Esophagus muscularis mucosa (tissue), 4 donors: Measurements from ENCODE around the gene DYNC2H1. TPM values are rescaled to one million over a fixed set of nuclear protein-coding genes. Genes with fewer than 3 reads are reported as not detected.

Experiments used
- DNase-seq: peaks from one replicate; pipeline ENCODE4 v3.0.0-alpha.2; 2017; ENCODE audit errors: extremely low spot score
- H3K27ac ChIP-seq, 4 donors: fragments of 200-600 bp; sonication (generic); replicated peaks in 1 of 4; 1 replicate in 3 of 4; 2 replicates in 1 of 4; pipeline ENCODE4 v1.5.1; 2016 to 2019; ENCODE audit warnings: mild to moderate bottlenecking in 1 of 4
- H3K27me3 ChIP-seq, 4 donors: fragments of 200-600 bp; sonication (generic); one replicate each; pipeline versions ENCODE4 v1.5.1 to v1.6.0; 2016 to 2019
- H3K36me3 ChIP-seq, 4 donors: fragments of 200-600 bp; sonication (generic); one replicate each; pipeline ENCODE4 v1.5.1; 2016 to 2019
- H3K4me1 ChIP-seq, 4 donors: fragments of 200-600 bp; sonication (generic); one replicate each; pipeline ENCODE4 v1.5.1; 2016 to 2019
- H3K4me3 ChIP-seq, 4 donors: fragments of 200-600 bp; sonication (generic); 1 replicate in 2 of 4; 2 replicates in 2 of 4; pipeline ENCODE4 v1.5.1; 2016 to 2019; ENCODE audit warnings: mild to moderate bottlenecking in 4 of 4, moderate library complexity in 1 of 4
- H3K9me3 ChIP-seq, 4 donors: fragments of 200-600 bp; sonication (generic); 1 replicate in 3 of 4; 2 replicates in 1 of 4; pipeline ENCODE4 v1.5.1; 2016 to 2019
- CTCF ChIP-seq, 3 experiments: fragments of 200-600 bp in 2 of 3; fragments of 450-650 bp in 1 of 3; sonication (generic) in 2 of 3; IDR thresholded peaks; one replicate each; pipeline ENCODE4 v1.5.1; 2017 to 2019; ENCODE audit warnings: antibody characterized with exemption in 3 of 3, mild to moderate bottlenecking in 2 of 3, moderate library complexity in 1 of 3
- EP300 ChIP-seq: sonication (generic); formaldehyde crosslinking; IDR thresholded peaks from one replicate; pipeline ENCODE4 v1.6.1; 2017; ENCODE audit warnings: antibody characterized with exemption
- POLR2A ChIP-seq: fragments of 450-650 bp; IDR thresholded peaks from one replicate; pipeline ENCODE4 v1.6.1; 2017; ENCODE audit warnings: antibody characterized with exemption, moderate library complexity, mild to moderate bottlenecking, low read depth
- POLR2AphosphoS5 ChIP-seq, 2 donors: sonication (generic); formaldehyde crosslinking; IDR thresholded peaks; one replicate each; pipeline ENCODE4 v1.6.1; 2017; ENCODE audit warnings: antibody characterized with exemption in 2 of 2
- WGBS: methylation state at CpG from one replicate; pipeline ENCODE4 v1.1.5; 2018; 5-methylcytosine and 5-hydroxymethylcytosine counted together
- intact Hi-C: fragments of 100-400 bp; cut with DNase I; formaldehyde crosslinking; loops from one replicate; pipeline ENCODE4 v1.15.1; 2023
- total RNA-seq, 4 donors: library from RNA; depleted of rRNA; stranded (reverse); fragments of >200 nt; gene quantifications; one replicate each; pipeline versions ENCODE4 v1.1.0 to v1.2.1, GENCODE V29; 2016

Gene DYNC2H1
- total RNA-seq, 4 donors from 2014 or later, result 9.2 to 14.5 (median 12.5) TPM

- Histone ChIP-seq H3K4me3 (peak overlapping the region; percentile 68 to 80 (median 72)), H3K27me3 (no peaks in the 10 kb centered on the region), H3K9me3 (no peaks in the 10 kb centered on the region), H3K36me3 (no peaks in the 10 kb centered on the region), H3K4me1 (peaks cover 7 to 27% (median 17%) of the 10 kb centered on the region in 4 donors), H3K27ac (peak overlapping the region; percentile 62 to 82 (median 74))
- TF ChIP-seq EP300 (no peak), CTCF (IDR thresholded peaks at IDR 0.05) (no peak), POLR2A (no peak), POLR2AphosphoS5 (IDR thresholded peaks at IDR 0.05) (no peak)
- WGBS, result 22% methylated on average over 26 of the region's 26 CpGs
- intact Hi-C loops, result no loop called here
- no peak for DNase-seq
Observed at GRCh38 chr11:103109818-103110388, 677 bp downstream of the DYNC2H1 start.

GRCh38 chr11:103110391-103110790 lies 1.2 kb downstream of the DYNC2H1 start:
- Histone ChIP-seq H3K27ac (no peak overlapping the region), H3K27me3 (no peaks in the 10 kb centered on the region), H3K9me3 (no peaks in the 10 kb centered on the region), H3K4me1 (peaks cover 7 to 27% (median 17%) of the 10 kb centered on the region in 4 donors), H3K36me3 (no peaks in the 10 kb centered on the region), H3K4me3 (peak overlapping the region; percentile 68 to 80 (median 72))
- no peak for DNase-seq
- TF ChIP-seq CTCF (IDR thresholded peaks at IDR 0.05) (no peak), POLR2A (no peak), EP300 (no peak), POLR2AphosphoS5 (IDR thresholded peaks at IDR 0.05) (no peak)
- intact Hi-C loops, result no loop called here

- Histone ChIP-seq H3K27me3 (no peaks in the 10 kb centered on the region), H3K27ac (no peak overlapping the region), H3K36me3 (no peaks in the 10 kb centered on the region), H3K4me3 (no peak overlapping the region), H3K9me3 (no peaks in the 10 kb centered on the region), H3K4me1 (peaks cover 7 to 27% (median 17%) of the 10 kb centered on the region in 4 donors)
- no peak for DNase-seq
- intact Hi-C loops, result no loop called here
- 93% methylated on average over 5 of the region's 5 CpGs for WGBS
- no peak for TF ChIP-seq EP300
- TF ChIP-seq POLR2A, result no peak
- no peak for TF ChIP-seq POLR2AphosphoS5 (IDR thresholded peaks at IDR 0.05)
- TF ChIP-seq CTCF (IDR thresholded peaks at IDR 0.05), result no peak
Observed at GRCh38 chr11:103111400-103111799, 2.2 kb downstream of the DYNC2H1 start.

GRCh38 chr11:103112364-103112763 lies 3.1 kb downstream of the DYNC2H1 start:
- H3K9me3 ChIP-seq, result no peaks in the 10 kb centered on the region
- 82% methylated on average over 1 of the region's 1 CpG for WGBS
- H3K4me3 ChIP-seq, result no peak overlapping the region
- H3K36me3 ChIP-seq, result peaks cover 0 to under 1% (median 0%) of the 10 kb centered on the region in 4 donors
- DNase-seq, result no peak
- TF ChIP-seq POLR2AphosphoS5 (IDR thresholded peaks at IDR 0.05), result no peak
- TF ChIP-seq POLR2A, result no peak
- TF ChIP-seq CTCF (IDR thresholded peaks at IDR 0.05), result no peak
- TF ChIP-seq EP300, result no peak
- intact Hi-C loops, result no loop called here
- H3K4me1 ChIP-seq, result peaks cover 7 to 27% (median 17%) of the 10 kb centered on the region in 4 donors
- no peak overlapping the region for H3K27ac ChIP-seq
- H3K27me3 ChIP-seq, result no peaks in the 10 kb centered on the region

- TF ChIP-seq CTCF (IDR thresholded peaks at IDR 0.05) (no peak), EP300 (no peak), POLR2AphosphoS5 (IDR thresholded peaks at IDR 0.05) (no peak), POLR2A (no peak)
- WGBS, result 97% methylated on average over 4 of the region's 4 CpGs
- Histone ChIP-seq H3K27ac (no peak overlapping the region), H3K4me1 (peaks cover 6 to 16% (median 10%) of the 10 kb centered on the region in 4 donors), H3K4me3 (no peak overlapping the region), H3K36me3 (peaks cover 0 to 19% (median 0%) of the 10 kb centered on the region in 4 donors), H3K9me3 (no peaks in the 10 kb centered on the region), H3K27me3 (no peaks in the 10 kb centered on the region)
- intact Hi-C loops, result no loop called here
- DNase-seq, result no peak
Observed at GRCh38 chr11:103114836-103115235, 5.6 kb downstream of the DYNC2H1 start.
